Body of pancreas (tissue), 4 donors: Measurements from ENCODE around the gene DST.

Source experiments
- CTCF ChIP-seq, 7 experiments: fragments of 450-650 bp in 4 of 7; fragments of 200-600 bp in 3 of 7; sonication (generic) in 3 of 7; IDR thresholded peaks; one replicate each; pipeline ENCODE4 v1.5.1; 2016 to 2019; ENCODE audit warnings: antibody characterized with exemption in 7 of 7
- POLR2A ChIP-seq, 3 donors: fragments of 450-650 bp; IDR thresholded peaks; one replicate each; pipeline ENCODE4 v1.6.1; 2016; ENCODE audit warnings: antibody characterized with exemption in 3 of 3, mild to moderate bottlenecking in 2 of 3

DNA sequence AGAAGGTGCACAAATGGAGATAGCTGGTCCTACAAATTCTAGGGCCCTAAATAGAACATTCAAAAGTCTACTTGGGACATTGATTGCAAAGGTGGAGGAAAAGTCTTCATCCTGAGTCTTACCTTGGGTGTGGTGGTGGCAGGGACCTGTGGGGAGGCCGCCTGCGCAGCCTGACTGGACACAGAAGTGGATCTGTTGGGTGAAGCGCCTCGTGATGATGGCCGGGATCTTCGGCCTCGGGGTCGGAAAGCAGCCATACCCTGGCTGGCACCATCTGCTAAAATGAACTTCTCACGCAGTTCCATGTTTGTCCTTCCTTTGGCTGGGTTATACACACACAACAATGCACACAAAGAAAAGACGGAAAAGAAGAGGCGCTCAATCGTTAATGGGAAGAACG, 179.2 kb downstream of the DST start:
- no peak for TF ChIP-seq POLR2A (IDR thresholded peaks at IDR 0.05)
- no peak for TF ChIP-seq CTCF (IDR thresholded peaks at IDR 0.05)
